Fibroblast of peridontal ligament (primary cell): Measurements from ENCODE around the gene BAHCC1.

Experiments
- DNase-seq: peaks from one replicate; pipeline ENCODE4 v3.0.0-alpha.2; 2010; ENCODE audit errors: extremely low read depth

Gene BAHCC1

DNA sequence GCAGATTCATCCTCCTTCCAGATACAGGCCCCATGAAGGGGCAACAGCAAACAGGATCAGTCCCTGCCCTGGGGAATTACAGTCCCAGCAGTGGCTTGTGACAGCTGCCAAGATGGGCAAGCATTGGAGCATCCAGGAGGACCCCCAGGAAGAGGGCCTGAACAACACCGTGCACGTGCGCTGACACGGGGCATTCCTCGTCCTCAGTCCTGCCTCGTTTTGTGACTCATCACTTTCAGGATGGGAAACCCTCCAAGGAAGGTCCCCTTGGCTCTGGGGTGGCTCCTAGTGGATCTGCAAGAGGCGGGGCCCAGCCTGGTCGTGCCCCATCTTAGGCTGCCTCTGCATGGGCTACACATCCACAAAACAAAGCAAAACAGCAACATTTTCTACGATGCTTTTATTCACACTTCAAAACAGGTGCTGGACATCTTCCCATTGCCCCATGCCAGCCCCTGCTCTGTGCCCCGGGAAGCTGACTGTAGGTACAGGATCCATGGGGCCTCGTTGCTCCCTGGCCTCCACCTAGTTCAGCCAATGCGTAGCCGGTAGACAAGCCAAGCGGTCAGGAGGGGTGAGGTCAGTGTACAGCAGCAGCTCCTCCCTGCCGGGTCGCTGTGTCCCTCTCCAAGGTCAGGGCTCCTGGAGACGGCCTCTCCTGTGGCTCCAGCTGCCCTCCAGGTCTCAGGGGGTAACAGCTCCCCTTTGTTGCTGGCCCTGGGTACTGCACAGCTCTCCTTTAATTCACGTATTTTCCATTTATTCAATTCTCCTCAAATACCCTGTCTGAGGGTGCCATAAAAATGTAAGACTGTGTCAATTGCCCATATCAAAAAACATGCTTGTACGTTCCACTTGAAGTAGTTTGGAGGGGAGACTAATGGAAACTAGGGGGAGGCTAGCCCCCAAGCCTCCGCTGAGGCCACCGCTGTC is 85.1 kb downstream of the BAHCC1 start:
- peak; percentile 78 for DNase-seq

DNA sequence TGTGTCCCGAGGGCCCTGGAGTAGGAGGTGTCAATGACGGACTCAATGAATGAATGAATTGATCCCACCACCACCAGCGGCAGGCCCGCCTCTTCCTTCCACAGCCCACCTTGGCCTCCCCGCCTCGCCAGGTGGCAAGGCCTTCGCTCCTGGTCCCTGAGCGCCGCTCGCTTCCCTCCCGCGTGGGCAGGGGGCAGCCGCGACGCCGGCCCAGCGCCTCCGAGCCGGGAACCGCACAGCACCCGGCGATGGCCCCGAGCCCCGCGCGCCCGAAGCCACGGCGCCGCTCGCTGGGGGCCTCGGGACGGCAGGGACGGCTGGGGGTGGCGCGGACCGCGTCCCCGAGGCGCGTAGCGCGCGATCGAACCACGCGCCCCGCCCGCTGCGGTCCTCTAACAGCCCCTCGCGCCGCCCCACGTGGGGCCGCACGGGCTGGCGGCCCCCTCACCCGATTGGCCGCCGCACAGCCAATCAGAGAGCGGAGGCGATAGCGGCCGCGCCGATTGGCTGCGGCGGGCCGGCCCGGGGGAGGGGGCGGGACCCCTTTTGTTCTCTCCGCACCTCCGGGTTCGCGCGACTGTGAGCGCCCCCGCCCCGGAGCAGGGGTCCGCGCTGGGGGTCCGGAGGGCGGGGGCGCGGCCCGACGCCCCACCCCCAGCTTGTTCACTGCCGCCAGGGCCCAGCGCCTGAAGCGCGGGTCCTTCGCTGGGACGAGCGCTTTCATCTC is 86.0 kb downstream of the BAHCC1 start:
- DNase-seq = peak; percentile 55

DNA sequence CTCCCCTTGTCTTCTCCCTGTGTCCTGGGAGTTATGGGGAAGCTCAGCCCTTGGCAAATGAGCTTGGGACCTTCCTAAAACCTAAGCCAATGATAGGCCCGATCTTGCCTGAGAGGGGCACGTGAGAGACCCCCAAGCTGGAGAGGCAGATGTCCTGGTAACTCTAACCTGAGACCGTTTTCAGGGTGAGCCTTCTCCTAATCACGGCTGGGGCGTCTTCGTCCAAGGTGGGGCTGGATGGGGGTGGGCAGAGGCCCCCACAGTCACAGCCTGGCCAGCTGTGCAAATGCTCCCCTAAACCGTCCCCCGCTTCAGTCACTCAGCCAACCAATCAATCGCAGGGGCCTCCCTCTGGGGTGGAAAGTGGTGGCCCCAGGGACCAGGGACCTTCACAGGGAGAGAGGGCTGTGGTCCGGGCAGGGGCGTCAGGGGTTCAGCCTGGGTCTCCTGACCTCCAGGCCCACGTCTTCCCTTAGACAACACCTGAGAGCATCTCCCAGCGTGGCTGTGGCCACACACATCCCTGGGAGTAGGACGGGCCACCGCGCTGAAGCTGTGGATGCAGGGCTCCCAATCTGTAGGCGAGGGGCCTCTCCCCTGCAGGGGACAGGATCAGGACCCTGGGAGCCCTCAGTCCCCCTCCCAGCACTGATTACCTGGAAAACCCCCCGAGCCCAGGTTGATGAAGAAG is 86.7 kb downstream of the BAHCC1 start:
- no peak for DNase-seq

DNA sequence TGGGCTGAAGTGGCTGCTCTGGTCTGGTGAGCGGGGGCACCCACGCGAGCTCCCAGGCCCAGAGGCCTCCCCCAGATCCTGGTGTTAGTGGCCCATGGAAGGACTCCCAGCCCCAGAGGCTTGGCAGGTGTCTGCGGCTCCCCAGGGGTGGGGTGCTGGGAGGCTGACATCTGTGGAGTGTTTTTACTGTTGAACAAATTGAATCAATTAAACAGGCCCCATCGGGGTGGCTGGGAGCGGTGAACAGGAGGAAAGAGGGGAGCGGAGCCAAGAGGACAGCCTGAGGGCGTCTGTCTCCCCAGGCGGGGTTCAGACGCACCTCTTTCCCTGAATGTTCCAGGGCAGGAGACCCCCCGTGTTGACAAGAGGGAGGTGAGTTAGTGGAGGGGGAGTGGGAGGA is 87.4 kb downstream of the BAHCC1 start:
- DNase-seq = no peak

GRCh38 chr17:81483085-81483861 is 88.0 kb downstream of the BAHCC1 start:
- DNase-seq = no peak

- DNase-seq = no peak
These were observed 88.6 kb downstream of the BAHCC1 start for GRCh38 chr17:81483862-81484194.

DNA sequence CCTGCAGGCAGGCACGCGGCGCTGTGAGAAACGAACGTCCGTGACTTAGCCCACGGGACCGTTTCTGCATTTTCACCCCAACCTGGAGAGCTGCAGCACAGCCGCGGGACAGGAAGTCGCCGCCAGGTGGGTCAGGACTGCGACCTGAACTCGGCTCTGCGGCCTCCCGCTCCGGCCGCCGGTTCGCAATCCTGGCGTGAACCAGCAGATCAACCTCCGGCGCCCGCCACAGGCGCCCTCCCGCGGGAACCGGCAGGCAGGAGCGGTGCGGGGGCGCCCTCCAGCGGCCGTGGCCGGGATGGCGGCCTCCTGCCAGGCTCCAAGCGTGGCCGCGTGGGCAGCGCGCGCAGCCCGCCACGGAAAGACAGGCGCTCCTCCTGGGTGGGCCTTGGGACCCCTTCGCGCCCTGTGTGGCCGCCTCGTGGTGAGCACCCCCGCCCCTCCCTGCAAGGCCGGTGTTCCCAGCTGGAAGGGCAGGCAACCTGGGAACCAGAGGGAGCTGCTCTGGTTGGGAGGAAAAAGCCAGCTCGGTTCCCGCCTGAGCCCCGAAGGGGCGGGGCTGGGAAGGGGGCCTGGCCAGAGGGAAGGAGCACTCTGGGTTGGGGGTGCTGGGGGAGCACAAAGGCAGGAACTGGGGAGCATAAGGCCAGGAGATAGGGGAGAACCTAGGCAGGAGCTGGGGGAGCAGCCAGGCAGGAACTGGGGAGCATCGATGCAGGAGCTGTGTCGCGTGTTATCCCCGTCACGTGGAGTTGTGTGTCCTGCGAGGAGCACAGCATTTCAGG is 89.1 kb downstream of the BAHCC1 start:
- peak; percentile 68 for DNase-seq

GRCh38 chr17:81486199-81486810 is 91.0 kb downstream of the BAHCC1 start:
- no peak for DNase-seq

GRCh38 chr17:81487089-81487486 is 91.8 kb downstream of the BAHCC1 start:
- no peak for DNase-seq

GRCh38 chr17:81487487-81488275 is 92.4 kb downstream of the BAHCC1 start:
- DNase-seq = peak; percentile 43

DNA sequence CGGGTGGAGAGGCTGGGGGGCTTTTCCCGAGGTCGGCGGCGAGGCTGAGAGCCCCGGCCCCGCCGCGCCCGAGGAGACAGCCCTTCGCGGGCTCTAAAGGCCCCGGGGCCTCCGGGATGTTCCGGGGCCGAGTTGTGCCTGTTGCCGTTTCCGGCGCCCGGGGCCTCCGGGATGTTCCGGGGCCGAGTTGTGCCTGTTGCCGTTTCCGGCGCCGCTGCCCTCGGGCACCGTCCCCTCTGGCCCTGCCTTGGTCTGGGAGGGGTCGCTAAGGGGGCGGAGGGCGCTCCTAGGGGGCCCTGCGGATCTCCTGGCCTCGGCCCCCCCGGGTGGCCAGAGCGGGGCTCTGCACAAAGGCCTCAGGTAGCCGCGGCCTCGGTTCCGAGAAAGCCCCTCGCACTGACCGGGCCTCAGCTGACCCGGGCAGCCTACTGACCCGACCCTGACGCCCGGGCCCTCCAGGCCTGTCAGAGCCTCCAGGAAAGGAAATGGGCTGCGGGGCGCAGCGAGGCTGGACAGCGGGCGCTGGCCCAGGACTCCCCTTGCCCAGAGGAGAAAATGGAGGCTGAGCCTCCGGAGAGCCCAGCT is 93.1 kb downstream of the BAHCC1 start:
- no peak for DNase-seq

GRCh38 chr17:81489012-81489997 is 94.0 kb downstream of the BAHCC1 start:
- DNase-seq = no peak

DNA sequence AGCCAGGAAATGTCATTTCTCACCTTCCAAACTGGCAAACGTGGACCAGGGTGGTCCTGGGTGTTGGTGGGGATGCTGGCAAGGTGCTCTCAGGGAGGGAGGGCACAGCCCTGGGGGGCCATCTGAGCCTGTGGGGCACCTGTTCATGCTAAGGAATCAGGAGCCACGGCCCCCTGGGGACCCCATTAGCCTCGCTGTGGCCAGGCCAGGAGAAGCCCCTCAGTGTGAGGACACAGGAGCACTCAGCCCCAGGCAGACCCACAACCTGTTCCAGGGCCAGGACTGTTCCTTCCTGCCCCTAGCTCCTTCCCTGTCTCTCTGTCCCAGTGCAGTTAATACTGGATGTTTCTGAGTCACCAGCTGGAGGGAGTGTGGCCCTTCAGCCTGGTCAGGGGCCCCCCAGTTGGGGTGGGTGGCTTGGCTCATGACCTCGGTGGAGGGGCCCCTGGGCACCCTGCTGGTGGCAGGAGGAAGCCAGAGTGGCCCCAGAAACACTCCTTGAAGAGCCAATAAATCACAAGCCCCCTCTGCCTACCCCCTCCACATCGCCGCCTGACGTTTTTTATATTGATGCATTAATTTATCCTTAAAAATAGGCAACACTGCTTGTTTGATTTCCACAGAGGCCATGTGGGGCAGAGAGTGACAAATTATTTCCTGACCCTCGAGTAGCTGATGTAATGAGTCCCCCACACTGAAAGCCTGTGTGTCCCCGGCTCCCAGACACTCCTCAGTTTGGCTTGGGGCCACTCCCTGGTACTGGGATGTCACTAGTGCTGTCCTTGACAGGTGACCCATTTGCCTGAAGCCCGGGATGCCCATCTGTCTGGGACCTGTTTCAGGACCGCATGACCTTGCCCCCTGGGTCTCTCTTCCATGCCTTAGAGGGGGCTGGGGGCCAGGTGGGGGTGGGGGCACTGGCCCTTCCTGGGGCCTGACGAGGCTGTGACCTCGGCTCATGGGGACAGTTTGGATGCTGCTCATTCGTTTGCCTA is 95.0 kb downstream of the BAHCC1 start:
- no peak for DNase-seq

- DNase-seq = no peak
These were observed 95.9 kb downstream of the BAHCC1 start for GRCh38 chr17:81491181-81491581.

- no peak for DNase-seq
These were observed 96.5 kb downstream of the BAHCC1 start for GRCh38 chr17:81491761-81492160.

GRCh38 chr17:81492202-81492601 is 96.9 kb downstream of the BAHCC1 start:
- DNase-seq = no peak

DNA sequence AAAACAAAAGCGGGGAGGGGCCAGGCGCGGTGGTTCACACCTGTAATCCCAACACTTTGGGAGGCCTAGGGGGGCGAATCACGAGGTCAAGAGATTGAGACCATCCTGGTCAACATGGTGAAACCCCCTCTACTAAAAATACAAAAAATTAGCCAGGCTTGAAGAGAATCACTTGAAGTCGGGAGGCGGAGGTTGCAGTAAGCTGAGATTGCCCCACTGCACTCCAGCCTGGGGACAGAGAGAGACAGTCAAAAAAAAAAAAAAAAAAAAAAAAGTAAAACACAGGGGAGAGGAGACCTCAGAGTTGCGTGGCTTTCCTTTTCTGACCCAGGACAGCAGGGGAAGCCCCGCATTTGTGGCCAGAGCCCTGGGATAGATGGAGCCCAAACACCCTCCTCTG is 97.4 kb downstream of the BAHCC1 start:
- no peak for DNase-seq
